ENCODE measurements around the gene GLIS1. TPM values are rescaled to one million over a fixed set of nuclear protein-coding genes. Genes with fewer than 3 reads are reported as not detected.

GLIS1 gene
- total and polyA plus RNA-seq, 2 of the 8 experiments (the other 6 are each of a cell fraction or from before 2014, with no cell fraction given), result 0.15 to 0.22 TPM

- H4K8ac ChIP-seq (ENCODE audit: extremely low read depth, insufficient read depth, low read length), result no peak overlapping the region; the same call in 1 of the 2 replicates
- DNase-seq (ENCODE audit: low read depth in 1 of 2, low spot score in 2 of 2), result no peak
- peak overlapping the region; percentile 90; the same call in 1 of the 2 replicates for H2BK20ac ChIP-seq (ENCODE audit: low read length)
- H3K23me2 ChIP-seq (ENCODE audit: low read depth, low read length), result no peaks in the 10 kb centered on the region
- no peaks in the 10 kb centered on the region for H3K36me3 ChIP-seq (ENCODE audit: control insufficient read depth in 2 of 4, insufficient read depth in 4 of 4, low read length in 3 of 4)
- no peak overlapping the region for H3K4ac ChIP-seq (replicated peaks; ENCODE audit: insufficient read length, low read depth, low read length)
- peak overlapping the region; percentile 44; the same call in 1 of the 2 replicates for H2BK5ac ChIP-seq (ENCODE audit: low read depth, low read length)
- H3K14ac ChIP-seq (ENCODE audit: insufficient read length), result no peak overlapping the region
- no peak overlapping the region for H3K56ac ChIP-seq (replicated peaks; ENCODE audit: insufficient read length, low read depth, low read length)
- H3K27ac ChIP-seq (ENCODE audit: low read depth, low read length), result no peak overlapping the region
- no peak for FAIRE-seq
- ChIA-PET POLR2A (ENCODE audit: partially characterized antibody) (interaction anchor here (1.1 to 1.7 kb wide), 2 partner anchors 13 to 30 kb away, joined by 3 to 4 read pairs; no protein-coding TSS in a partner anchor), CTCF (ENCODE audit: partially characterized antibody) (interaction anchor here (0.7 to 16.5 kb wide), 4 partner anchors 6 to 24 kb away, joined by 4 to 248 read pairs (median 134); partner anchors contain the start of gene DMRTB1)
- H2BK120ac ChIP-seq (replicated peaks; ENCODE audit: low read depth, low read length), result no peak overlapping the region
- peak overlapping the region; percentile 72; the same call in 1 of the 2 replicates for H2BK15ac ChIP-seq (ENCODE audit: low read length)
- peak overlapping the region; percentile 60; the same call in 1 of the 2 replicates for H2BK12ac ChIP-seq (ENCODE audit: low read depth, low read length)
- no peak overlapping the region for H4K5ac ChIP-seq (ENCODE audit: insufficient read length, low read depth, low read length)
- H4K20me1 ChIP-seq (replicated peaks in 1 of 2; ENCODE audit: control insufficient read depth in 1 of 2, insufficient read depth in 2 of 2, low read length in 2 of 2), result no peaks in the 10 kb centered on the region
- H3K4me3 ChIP-seq (ENCODE audit: extremely low read depth in 1 of 4, insufficient read depth in 2 of 4, low read depth in 3 of 4, low read length in 4 of 4), result no peak overlapping the region
- no peaks in the 10 kb centered on the region; a peak in 3 of 7 replicates for H3K4me1 ChIP-seq (replicated peaks in 1 of 4; ENCODE audit: control insufficient read depth in 3 of 4, insufficient read depth in 4 of 4, low read length in 3 of 4)
- WGBS, 2 experiments (ENCODE audit: extremely low coverage in 1 of 2, insufficient coverage in 1 of 2, insufficient read length in 1 of 2, insufficient replicate concordance in 2 of 2, low coverage in 1 of 2, low lambda C conversion rate in 2 of 2, missing lambda C conversion rate in 1 of 2), result 94% methylated on average over 25 of the region's 25 CpGs; no CpG with 5 or more reads in 1 of the 2 experiments
- H2AFZ ChIP-seq (ENCODE audit: low read length), result no peak overlapping the region
- H3K27me3 ChIP-seq (replicated peaks in 1 of 4; ENCODE audit: control insufficient read depth in 3 of 4, extremely low read depth in 1 of 4, insufficient read depth in 3 of 4, low read length in 3 of 4), result peaks cover 0 to 4% (median 0%) of the 10 kb centered on the region in 4 experiments; a peak in 1 of 7 replicates
- H2AK5ac ChIP-seq (ENCODE audit: low read depth, low read length), result no peak overlapping the region
- no peak overlapping the region for H3K9ac ChIP-seq (replicated peaks in 1 of 4; ENCODE audit: extremely low read depth in 1 of 4, low read depth in 3 of 4, low read length in 3 of 4)
- H3K4me2 ChIP-seq (ENCODE audit: insufficient read depth in 1 of 2, low read depth in 2 of 2, low read length in 2 of 2), result no peak overlapping the region
- TF ChIP-seq, protein P1, sequence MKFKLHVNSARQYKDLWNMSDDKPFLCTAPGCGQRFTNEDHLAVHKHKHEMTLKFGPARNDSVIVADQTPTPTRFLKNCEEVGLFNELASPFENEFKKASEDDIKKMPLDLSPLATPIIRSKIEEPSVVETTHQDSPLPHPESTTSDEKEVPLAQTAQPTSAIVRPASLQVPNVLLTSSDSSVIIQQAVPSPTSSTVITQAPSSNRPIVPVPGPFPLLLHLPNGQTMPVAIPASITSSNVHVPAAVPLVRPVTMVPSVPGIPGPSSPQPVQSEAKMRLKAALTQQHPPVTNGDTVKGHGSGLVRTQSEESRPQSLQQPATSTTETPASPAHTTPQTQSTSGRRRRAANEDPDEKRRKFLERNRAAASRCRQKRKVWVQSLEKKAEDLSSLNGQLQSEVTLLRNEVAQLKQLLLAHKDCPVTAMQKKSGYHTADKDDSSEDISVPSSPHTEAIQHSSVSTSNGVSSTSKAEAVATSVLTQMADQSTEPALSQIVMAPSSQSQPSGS (IDR thresholded peaks at IDR 0.05; ENCODE audit: low read length), result no peak
- TF ChIP-seq POLR2A (IDR thresholded peaks at IDR 0.05; ENCODE audit: control extremely low read depth in 1 of 2, low read depth in 2 of 2, low read length in 2 of 2), result no peak
- TF ChIP-seq MAX (IDR thresholded peaks at IDR 0.05), result no peak
- no peak for TF ChIP-seq SRF (IDR thresholded peaks at IDR 0.05; ENCODE audit: low read depth, low read length)
- TF ChIP-seq SP4 (IDR thresholded peaks at IDR 0.05; ENCODE audit: low read length), result no peak
- TF ChIP-seq MAFK (IDR thresholded peaks at IDR 0.05; ENCODE audit: low read depth, low read length), result no peak
- H4K91ac ChIP-seq (replicated peaks; ENCODE audit: insufficient read length, low read length), result peak overlapping the region; percentile 56
- H3K9me3 ChIP-seq (ENCODE audit: insufficient read depth in 2 of 2, low read depth in 1 of 2, low read length in 1 of 2), result peaks cover 0 to 2% of the 10 kb centered on the region in 2 experiments; a peak in 1 of 4 replicates
- H3K79me1 ChIP-seq (ENCODE audit: low read depth, low read length), result no peaks in the 10 kb centered on the region
- H3K18ac ChIP-seq (ENCODE audit: extremely low read depth, low read length), result peak overlapping the region; percentile 48; the same call in 1 of the 2 replicates
- no peaks in the 10 kb centered on the region for H3K79me2 ChIP-seq (ENCODE audit: control insufficient read depth in 1 of 2, insufficient read depth in 2 of 2, low read length in 2 of 2)
- no peak overlapping the region for H3K23ac ChIP-seq (ENCODE audit: insufficient read length)
Observed at GRCh38 chr1:53461323-53462044, 277.5 kb downstream of the GLIS1 start.

Data from H1 (cell line).